Measurements from ENCODE around the gene KCNJ3. TPM values are rescaled to one million over a fixed set of nuclear protein-coding genes. Genes with fewer than 3 reads are reported as not detected.

The KCNJ3 gene
- total and polyA plus RNA-seq, 2 of the 13 experiments (the other 11 are each of a cell fraction or from before 2014, with no cell fraction given): not detected

DNA sequence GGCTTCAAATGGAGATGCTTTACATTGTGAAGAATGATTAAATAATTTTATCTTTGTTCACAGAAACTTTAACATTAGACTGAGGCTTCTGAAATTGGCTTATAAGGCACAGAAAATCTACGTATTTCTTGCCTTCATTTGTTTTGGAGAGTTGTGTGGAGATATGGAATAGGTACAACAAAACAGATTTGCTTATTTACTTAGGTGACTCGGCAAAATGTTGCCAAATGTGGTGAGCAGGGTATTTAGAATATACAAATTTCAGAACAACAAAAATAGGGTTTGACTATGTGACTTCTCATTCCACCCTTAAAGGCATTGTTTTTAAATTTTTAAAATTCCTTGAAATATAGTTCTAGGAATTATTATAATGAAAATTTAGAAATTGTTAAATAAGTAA is 134.2 kb downstream of the KCNJ3 start:
- in situ Hi-C loops (cut with HindIII; ENCODE audit: extremely low pct_ligation_motif_present, low pct_unique_long_range_greater_than_20kb) (no loop called here), intact Hi-C loops (cut with micrococcal nuclease; ENCODE audit: unreplicated experiment) (no loop called here)
- Histone ChIP-seq H3K27ac (ENCODE audit: extremely low read length, insufficient read depth, low read length) (no peak overlapping the region), H4K20me1 (ENCODE audit: insufficient read depth, low read length) (no peaks in the 10 kb centered on the region; the same call in 1 of the 2 replicates), H3K79me2 (ENCODE audit: insufficient read depth, low read length) (no peaks in the 10 kb centered on the region), H3K4me3 (replicated peaks in 1 of 3; ENCODE audit: insufficient read depth in 1 of 3, low read depth in 2 of 3, low read length in 3 of 3) (no peak overlapping the region), H2AFZ (ENCODE audit: low read length) (no peak overlapping the region), H3K4me1 (ENCODE audit: insufficient read depth, low read length) (peaks cover 6% of the 10 kb centered on the region; the same call in 1 of the 2 replicates), H3K36me3 (replicated peaks in 1 of 2; ENCODE audit: control insufficient read depth in 1 of 2, insufficient read depth in 2 of 2, low read length in 2 of 2) (no peaks in the 10 kb centered on the region), H3K9me3 (ENCODE audit: low read length) (no peaks in the 10 kb centered on the region), H3K9ac (ENCODE audit: insufficient read depth, low read depth, low read length) (no peak overlapping the region), H3K27me3 (ENCODE audit: control insufficient read depth in 1 of 2, insufficient read depth in 2 of 2, low read length in 2 of 2) (no peaks in the 10 kb centered on the region), H3K4me2 (ENCODE audit: low read depth, low read length) (no peak overlapping the region)
- no peak for TF ChIP-seq TCF7L2 (IDR thresholded peaks at IDR 0.05; ENCODE audit: low read depth, low read length)
- TF ChIP-seq ATM (IDR thresholded peaks at IDR 0.05; ENCODE audit: borderline replicate concordance): no peak
- TF ChIP-seq NFE2L2 (IDR thresholded peaks at IDR 0.05; ENCODE audit: low read length): peak; percentile 74
- TF ChIP-seq RAD51 (IDR thresholded peaks at IDR 0.05; ENCODE audit: borderline replicate concordance): no peak
- no peak for DNase-seq (ENCODE audit: low spot score)
- POLR2A ChIA-PET: no interaction called here
- BruUV-seq (replicated peaks): no TSS peak
- 1% methylated on average over 2 of the region's 2 CpGs for WGBS (ENCODE audit: low lambda C conversion rate)
- no peak for ATAC-seq
- FAIRE-seq: no peak
- CTCF ChIA-PET (ENCODE audit: low intra/inter-chr PET ratio, low total read pairs): no interaction called here

DNA sequence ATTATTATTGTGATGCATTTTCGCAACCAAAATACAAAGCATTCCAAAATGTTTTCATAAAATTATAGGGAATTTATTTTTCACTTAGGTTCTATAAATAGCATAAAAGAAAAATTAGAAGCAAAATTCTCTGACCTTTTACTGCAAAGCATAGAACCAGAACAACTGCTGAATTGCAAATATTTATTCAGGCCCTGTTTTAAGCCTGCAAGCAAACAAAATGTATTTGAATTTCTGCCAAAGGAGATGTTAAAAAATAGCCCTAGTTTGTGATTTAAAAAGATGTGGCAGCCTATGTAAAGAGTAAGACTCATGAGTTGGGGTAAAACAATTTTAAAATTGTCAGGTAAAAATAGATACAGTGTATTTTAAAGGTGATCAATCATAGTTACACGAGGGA is 138.1 kb downstream of the KCNJ3 start:
- DNase-seq (ENCODE audit: low spot score) (peak; percentile 15), ATAC-seq (peak; percentile 62; the same call in 2 of the 3 replicates), FAIRE-seq (no peak)
- no peak overlapping the region for H3K4me3 ChIP-seq (replicated peaks in 1 of 3; ENCODE audit: insufficient read depth in 1 of 3, low read depth in 2 of 3, low read length in 3 of 3)
- no peaks in the 10 kb centered on the region; the same call in 1 of the 2 replicates for H4K20me1 ChIP-seq (ENCODE audit: insufficient read depth, low read length)
- H3K4me2 ChIP-seq (ENCODE audit: low read depth, low read length): no peak overlapping the region
- POLR2A ChIA-PET: no interaction called here
- no TSS peak for BruUV-seq (replicated peaks)
- in situ Hi-C loops (cut with HindIII; ENCODE audit: extremely low pct_ligation_motif_present, low pct_unique_long_range_greater_than_20kb) (no loop called here), intact Hi-C loops (cut with micrococcal nuclease; ENCODE audit: unreplicated experiment) (no loop called here)
- no peaks in the 10 kb centered on the region for H3K27me3 ChIP-seq (ENCODE audit: control insufficient read depth in 1 of 2, insufficient read depth in 2 of 2, low read length in 2 of 2)
- CTCF ChIA-PET (ENCODE audit: low intra/inter-chr PET ratio, low total read pairs): no interaction called here
- H3K9ac ChIP-seq (ENCODE audit: insufficient read depth, low read depth, low read length): no peak overlapping the region
- H3K4me1 ChIP-seq (ENCODE audit: insufficient read depth, low read length): peaks cover 6% of the 10 kb centered on the region; the same call in 1 of the 2 replicates
- H3K27ac ChIP-seq (ENCODE audit: extremely low read length, insufficient read depth, low read length): no peak overlapping the region
- no peaks in the 10 kb centered on the region for H3K9me3 ChIP-seq (ENCODE audit: low read length)
- no peaks in the 10 kb centered on the region for H3K79me2 ChIP-seq (ENCODE audit: insufficient read depth, low read length)
- H2AFZ ChIP-seq (ENCODE audit: low read length): no peak overlapping the region
- no peaks in the 10 kb centered on the region for H3K36me3 ChIP-seq (replicated peaks in 1 of 2; ENCODE audit: control insufficient read depth in 1 of 2, insufficient read depth in 2 of 2, low read length in 2 of 2)
- WGBS (ENCODE audit: low lambda C conversion rate): 38% methylated on average over 2 of the region's 2 CpGs
- TF ChIP-seq SOX13 (IDR thresholded peaks at IDR 0.05) (no peak), SOX13 (CRISPR knock-in tag; conservative IDR thresholded peaks at IDR 0.05 in 1 of 2, IDR thresholded peaks at IDR 0.05 in 1 of 2) (peak in 1 of 2 experiments; percentile 60; a peak in 2 of 4 replicates), FOXA3 (CRISPR knock-in tag; IDR thresholded peaks at IDR 0.05) (peak; percentile 45; the same call in 1 of the 2 replicates), RFX1 (IDR thresholded peaks at IDR 0.05) (no peak), ZNF253 (CRISPR knock-in tag; IDR thresholded peaks at IDR 0.05; ENCODE audit: borderline replicate concordance) (no peak), GATAD2A (CRISPR knock-in tag; IDR thresholded peaks at IDR 0.05) (peak; percentile 63), MAFF (IDR thresholded peaks at IDR 0.05; ENCODE audit: low read depth, low read length) (peak; percentile 63), SOX5 (CRISPR knock-in tag; IDR thresholded peaks at IDR 0.05; ENCODE audit: borderline replicate concordance) (peak; percentile 38; the same call in 1 of the 2 replicates), MEIS1 (CRISPR knock-in tag; IDR thresholded peaks at IDR 0.05; ENCODE audit: borderline replicate concordance) (no peak), ZNF776 (CRISPR knock-in tag; IDR thresholded peaks at IDR 0.05) (no peak)
- TF ChIP-seq, protein P1, sequence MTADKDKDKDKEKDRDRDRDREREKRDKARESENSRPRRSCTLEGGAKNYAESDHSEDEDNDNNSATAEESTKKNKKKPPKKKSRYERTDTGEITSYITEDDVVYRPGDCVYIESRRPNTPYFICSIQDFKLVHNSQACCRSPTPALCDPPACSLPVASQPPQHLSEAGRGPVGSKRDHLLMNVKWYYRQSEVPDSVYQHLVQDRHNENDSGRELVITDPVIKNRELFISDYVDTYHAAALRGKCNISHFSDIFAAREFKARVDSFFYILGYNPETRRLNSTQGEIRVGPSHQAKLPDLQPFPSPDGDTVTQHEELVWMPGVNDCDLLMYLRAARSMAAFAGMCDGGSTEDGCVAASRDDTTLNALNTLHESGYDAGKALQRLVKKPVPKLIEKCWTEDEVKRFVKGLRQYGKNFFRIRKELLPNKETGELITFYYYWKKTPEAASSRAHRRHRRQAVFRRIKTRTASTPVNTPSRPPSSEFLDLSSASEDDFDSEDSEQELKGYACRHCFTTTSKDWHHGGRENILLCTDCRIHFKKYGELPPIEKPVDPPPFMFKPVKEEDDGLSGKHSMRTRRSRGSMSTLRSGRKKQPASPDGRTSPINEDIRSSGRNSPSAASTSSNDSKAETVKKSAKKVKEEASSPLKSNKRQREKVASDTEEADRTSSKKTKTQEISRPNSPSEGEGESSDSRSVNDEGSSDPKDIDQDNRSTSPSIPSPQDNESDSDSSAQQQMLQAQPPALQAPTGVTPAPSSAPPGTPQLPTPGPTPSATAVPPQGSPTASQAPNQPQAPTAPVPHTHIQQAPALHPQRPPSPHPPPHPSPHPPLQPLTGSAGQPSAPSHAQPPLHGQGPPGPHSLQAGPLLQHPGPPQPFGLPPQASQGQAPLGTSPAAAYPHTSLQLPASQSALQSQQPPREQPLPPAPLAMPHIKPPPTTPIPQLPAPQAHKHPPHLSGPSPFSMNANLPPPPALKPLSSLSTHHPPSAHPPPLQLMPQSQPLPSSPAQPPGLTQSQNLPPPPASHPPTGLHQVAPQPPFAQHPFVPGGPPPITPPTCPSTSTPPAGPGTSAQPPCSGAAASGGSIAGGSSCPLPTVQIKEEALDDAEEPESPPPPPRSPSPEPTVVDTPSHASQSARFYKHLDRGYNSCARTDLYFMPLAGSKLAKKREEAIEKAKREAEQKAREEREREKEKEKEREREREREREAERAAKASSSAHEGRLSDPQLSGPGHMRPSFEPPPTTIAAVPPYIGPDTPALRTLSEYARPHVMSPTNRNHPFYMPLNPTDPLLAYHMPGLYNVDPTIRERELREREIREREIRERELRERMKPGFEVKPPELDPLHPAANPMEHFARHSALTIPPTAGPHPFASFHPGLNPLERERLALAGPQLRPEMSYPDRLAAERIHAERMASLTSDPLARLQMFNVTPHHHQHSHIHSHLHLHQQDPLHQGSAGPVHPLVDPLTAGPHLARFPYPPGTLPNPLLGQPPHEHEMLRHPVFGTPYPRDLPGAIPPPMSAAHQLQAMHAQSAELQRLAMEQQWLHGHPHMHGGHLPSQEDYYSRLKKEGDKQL (CRISPR knock-in tag; IDR thresholded peaks at IDR 0.05; ENCODE audit: low read depth): 0 out of 2 replicates have a peak, but pooled peaks have one; percentile 45
- TF ChIP-seq, protein P2, sequence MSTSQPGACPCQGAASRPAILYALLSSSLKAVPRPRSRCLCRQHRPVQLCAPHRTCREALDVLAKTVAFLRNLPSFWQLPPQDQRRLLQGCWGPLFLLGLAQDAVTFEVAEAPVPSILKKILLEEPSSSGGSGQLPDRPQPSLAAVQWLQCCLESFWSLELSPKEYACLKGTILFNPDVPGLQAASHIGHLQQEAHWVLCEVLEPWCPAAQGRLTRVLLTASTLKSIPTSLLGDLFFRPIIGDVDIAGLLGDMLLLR (CRISPR knock-in tag; IDR thresholded peaks at IDR 0.05): no peak
